ENCODE results near the gene OR6C3.
"Not testable (repeated sequence)": the region's sequence is repeated elsewhere in the genome, so short reads cannot be mapped to it uniquely, and the experiment has no call there.

The OR6C3 gene

GRCh38 chr12:55330446-55330845, at the start of gene OR6C3:
OR6C3 (plus strand) TSS chr12:55330746; CDS start chr12:55331701, 955 bp downstream.
- DNase-seq (ENCODE audit: low spot score), result no peak

DNA sequence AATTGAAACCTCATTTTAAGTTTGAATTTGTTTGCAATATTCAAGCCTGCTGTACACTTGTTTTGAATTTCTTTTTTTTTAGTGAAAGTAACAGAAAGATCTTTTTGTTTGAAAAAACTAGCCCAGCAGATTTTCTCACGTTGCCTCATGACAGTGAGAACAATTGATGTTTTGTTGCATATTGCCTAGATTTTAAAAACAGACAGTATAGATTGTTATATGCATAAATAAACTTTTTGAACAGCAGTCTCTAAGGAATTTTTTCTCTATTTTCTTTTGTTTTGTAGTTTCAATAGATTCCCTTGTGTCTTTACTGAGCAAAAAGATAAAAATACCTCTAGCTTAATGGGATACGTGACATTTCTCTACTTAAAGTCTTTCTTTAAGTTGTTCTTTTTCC, 49.6 kb upstream of the OR6C3 start:
- DNase-seq (ENCODE audit: low spot score), result no peak

- DNase-seq (ENCODE audit: low spot score), result no peak
Observed at GRCh38 chr12:55289999-55290398, 40.5 kb upstream of the OR6C3 start.

- DNase-seq (ENCODE audit: low spot score), result no peak
Observed at GRCh38 chr12:55296469-55296868, 34.1 kb upstream of the OR6C3 start, which contains the start of gene OR6C6. OR6C6 (minus strand) TSS chr12:55296569; CDS start chr12:55295232, 1,337 bp downstream.

- DNase-seq (ENCODE audit: low spot score), result no peak
Observed at GRCh38 chr12:55314043-55314442, 16.5 kb upstream of the OR6C3 start, which contains the start of gene OR6C1. OR6C1 (plus strand) TSS chr12:55314343; CDS start chr12:55320600, 6,257 bp downstream.

- DNase-seq (ENCODE audit: low spot score), result no peak
Observed at GRCh38 chr12:55320201-55320600, 10.3 kb upstream of the OR6C3 start.

- not testable (repeated sequence) for DNase-seq (ENCODE audit: low spot score)
Observed at GRCh38 chr12:55325801-55326200, 4.7 kb upstream of the OR6C3 start.

- DNase-seq (ENCODE audit: low spot score), result no peak
Observed at GRCh38 chr12:55336002-55336401, 5.5 kb downstream of the OR6C3 start.

DNA sequence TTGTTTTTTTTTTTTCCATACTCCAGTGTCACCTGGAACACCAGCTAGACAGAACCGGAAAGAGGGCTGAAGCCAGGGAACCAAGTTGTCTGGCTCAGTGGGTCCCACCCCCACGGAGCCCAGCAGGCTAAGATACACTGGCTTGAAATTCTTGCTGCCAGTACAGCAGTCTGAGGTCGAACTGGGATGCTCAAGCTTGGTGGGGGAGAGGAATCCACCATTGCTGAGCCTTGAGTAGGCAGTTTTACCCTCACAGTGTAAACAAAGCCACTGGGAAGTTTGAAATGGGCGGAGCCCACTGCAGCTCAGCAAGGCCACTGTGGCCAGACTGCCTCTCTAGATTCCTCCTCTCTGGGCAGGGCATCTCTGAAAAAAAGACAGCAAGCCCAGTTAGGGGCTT, 24.8 kb downstream of the OR6C3 start:
- DNase-seq (ENCODE audit: low spot score), result not testable (repeated sequence)

GRCh38 chr12:55362675-55363074, 32.1 kb downstream of the OR6C3 start, which contains the start of gene OR6C75:
OR6C75 (plus strand) TSS chr12:55362975; CDS start chr12:55365111, 2,136 bp downstream.
- no peak for DNase-seq (ENCODE audit: low spot score)

- no peak for DNase-seq (ENCODE audit: low spot score)
Observed at GRCh38 chr12:55365086-55365485, 34.5 kb downstream of the OR6C3 start.

GRCh38 chr12:55372521-55372920, 42.0 kb downstream of the OR6C3 start:
- DNase-seq (ENCODE audit: low spot score), result no peak

Data from Ammon's horn (tissue), 1 donor.